Fibroblast of skin of back (primary cell): ENCODE measurements around the gene BIRC3. TPM values are rescaled to one million over a fixed set of nuclear protein-coding genes. Genes with fewer than 3 reads are reported as not detected.
A peak's percentile ranks its signal among the peaks of the same experiment; 100 is the strongest.

Experiments used
- DNase-seq: peaks from one replicate; pipeline ENCODE4 v3.0.0-alpha.2; 2013
- polyA plus RNA-seq, 2 experiments: library from polyadenylated mRNA; unstranded; fragments of 120-200 nt; gene quantifications; one replicate each; pipeline ENCODE4 v1.2.1, GENCODE V29; 2013; ENCODE audit not compliant: insufficient read length in 2 of 2

Gene BIRC3
- 1.3 TPM for polyA plus RNA-seq (2013, experiment 1 of 2; ENCODE audit: insufficient read length)
- polyA plus RNA-seq (2013, experiment 2 of 2; ENCODE audit: insufficient read length), result 1.6 TPM

DNA sequence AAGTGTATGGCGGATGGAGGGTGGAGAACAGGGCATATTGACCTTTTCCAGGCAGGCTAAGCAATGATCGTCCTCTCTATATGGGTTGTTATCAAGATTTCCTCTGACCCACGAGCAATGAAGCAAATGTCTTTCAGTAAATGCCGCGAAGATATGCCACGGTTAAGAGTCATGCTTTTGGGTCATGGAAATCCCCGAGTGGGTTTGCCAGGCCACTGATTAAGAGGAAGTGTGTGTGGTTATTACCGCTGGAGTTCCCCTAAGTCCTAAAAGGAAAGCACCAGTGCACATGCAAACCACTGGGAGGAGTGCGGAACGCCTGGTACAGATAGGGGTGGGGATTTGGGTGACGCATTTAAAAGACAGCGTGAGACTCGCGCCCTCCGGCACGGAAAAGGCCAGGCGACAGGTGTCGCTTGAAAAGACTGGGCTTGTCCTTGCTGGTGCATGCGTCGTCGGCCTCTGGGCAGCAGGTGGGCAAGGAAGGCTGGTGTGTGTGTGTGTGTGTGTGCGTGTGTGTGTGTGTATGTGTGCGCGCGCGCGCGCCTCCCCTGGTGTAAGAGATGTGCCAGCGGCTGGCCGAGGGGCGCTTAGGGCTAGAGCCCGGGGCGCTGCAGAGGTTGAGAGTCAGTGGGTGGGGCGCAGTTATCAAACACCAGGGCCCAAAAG is at the start of gene BIRC3:
TSS of gene BIRC3 (plus strand) at position 386 of the 669 bp plus-strand sequence. CDS start 7,026 bp downstream, outside the sequence.
- DNase-seq, result peak; percentile 85

DNA sequence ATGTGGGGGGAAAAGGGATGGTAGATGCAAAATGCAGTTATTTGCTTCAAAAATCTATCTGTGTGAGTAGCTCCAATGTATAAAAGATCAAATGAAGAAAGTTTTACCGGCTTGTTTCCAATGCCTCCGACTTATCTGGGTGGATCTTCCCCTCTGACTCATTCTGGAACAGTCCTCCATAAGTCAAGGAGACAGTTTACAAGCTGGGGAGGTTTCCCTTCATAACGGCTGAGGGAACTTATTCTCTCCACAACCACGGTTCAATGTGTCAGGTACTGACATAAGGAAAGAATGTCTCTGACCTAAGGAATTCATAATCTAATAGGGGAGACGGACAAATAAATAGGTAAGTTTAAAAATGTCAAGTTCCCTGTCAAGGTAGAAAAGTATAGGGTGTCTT is 49.7 kb upstream of the BIRC3 start:
- DNase-seq, result peak; percentile 55

DNA sequence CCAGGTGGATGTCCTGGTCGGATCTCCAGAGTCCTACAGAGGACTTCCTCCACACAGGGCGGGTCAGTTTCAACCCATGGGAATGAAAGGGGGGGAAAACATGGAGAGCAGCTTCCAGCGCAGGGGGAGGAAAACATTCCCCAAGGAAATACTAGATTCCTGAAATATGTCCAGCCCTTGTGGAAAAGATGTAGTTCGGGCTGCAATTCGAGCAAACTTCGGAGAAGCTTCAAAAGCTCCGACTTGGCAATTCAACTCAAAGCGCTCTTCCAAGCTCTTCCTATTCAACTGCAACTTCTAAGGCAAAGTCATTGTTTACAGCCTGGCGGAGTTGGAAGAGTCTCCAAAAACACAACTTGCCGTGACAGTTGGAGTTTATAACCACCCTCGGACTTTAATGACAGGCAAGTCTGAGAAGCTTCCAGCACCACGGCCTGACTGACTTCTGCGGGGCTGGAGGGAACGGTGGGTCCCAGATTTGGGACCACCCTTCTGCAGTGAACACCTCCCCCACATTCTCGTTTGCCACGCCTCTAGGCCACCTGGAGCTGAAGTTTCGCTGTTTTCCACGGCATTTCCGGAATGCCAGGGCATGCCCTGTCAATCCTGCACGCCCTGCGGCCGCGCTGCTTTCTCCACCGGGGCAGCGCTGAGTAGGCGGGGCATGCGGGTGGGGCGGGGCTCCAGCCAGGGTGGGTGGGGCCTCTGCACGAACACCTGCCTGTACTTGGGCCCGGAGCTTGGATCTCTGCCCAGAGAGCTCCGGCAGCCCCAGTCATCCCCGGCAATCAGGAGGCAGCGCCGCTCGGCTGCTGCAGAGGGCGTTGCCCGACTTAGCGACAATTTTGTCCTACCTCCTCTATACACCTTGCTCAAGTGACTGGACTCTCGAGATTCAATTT is 49.0 kb upstream of the BIRC3 start:
- DNase-seq, result peak; percentile 31

DNA sequence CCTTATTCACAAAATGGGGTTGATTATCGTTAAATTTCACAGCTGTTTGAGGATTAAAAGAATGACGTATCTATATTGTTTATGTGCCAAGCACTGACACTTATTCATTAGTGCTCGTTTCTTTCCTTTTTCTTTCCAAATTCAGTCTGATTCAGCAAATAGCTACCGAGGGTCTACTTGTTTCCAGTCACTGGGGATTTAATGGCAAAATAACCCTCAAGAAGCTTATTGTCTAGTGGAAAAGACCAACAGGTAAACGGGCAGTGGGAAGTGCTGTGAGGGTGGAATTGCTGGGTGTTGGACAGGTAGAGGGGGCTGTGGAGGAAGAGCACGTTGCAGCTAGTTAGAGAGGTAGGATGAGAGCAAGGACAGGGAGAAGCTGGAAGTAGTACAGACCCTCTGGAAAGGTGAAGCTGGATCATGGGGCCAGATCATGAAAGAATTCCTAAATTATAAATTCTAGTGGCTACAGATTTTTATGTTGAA is 48.3 kb upstream of the BIRC3 start:
- no peak for DNase-seq

DNA sequence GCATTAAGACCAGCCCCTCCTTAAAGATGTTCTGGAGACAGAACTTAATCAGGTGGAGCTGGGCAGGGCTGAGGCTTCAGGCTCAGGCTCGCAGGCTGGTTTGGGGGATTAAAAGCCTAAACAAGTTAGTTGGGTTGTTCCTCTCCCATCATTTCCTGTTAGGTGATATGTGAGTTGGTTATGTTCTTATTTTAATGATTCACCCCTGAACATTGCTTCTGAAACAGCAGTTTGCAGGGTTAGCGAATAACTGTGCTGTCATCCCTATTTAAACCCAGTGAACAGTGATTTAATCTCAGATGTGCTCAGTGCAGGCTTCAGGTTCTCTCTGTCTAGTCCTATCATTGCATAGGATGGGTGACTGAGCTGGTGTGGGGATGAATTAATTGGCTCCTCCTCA is 47.4 kb upstream of the BIRC3 start:
- peak; percentile 82 for DNase-seq

DNA sequence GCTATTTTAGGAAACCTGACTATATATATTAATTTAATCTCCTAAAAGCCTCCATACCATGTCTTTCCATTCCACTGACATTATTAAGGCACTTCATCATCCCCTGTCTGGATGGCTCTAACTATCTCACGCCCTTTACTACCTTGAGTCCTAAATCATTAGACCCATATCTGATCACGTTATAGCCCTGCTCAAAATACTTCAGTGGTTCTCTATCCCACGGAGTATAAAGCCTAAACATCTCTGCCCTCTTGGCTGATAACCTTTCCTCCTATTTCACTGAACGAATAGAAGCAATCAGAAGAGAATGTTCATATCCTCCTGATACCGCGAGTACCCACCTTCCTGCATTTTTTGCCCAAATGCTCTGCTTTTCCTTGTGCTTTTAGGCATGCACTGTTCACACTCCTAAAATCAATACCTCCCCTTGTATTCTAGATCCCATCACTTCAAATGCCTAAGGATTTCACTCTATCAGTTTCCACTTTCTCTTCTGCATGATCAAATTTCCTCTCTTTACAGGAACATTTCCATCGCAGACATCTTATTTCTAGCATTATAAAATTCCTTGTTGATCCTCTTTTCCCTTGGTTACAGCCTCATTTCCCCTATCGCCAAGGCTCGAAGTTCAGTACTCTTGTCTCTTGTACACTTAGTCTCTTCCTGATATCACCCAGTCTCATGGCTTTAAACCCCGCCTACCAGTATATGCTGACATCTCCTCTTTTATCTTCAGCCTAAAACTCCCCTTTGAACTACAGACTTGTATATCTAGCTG is 45.0 kb upstream of the BIRC3 start:
- no peak for DNase-seq

DNA sequence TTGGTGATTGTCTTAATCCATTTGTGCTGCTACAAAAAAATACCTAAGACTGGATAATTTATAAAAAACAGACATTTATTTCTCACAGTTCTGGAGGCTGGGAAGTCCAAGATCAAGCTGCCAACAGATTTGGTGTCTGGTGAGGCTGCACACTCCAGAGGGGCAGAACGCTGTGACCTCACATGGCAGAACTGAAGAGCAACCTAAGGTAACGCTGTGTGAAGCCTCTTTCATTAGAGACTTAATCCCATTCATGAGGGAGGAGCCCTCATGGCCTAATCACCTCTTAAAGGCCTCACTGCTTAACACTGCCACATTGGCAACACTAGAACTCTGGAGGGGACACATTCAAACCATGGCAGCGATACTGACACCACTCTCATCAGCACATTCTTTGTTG is 42.7 kb upstream of the BIRC3 start:
- no peak for DNase-seq

DNA sequence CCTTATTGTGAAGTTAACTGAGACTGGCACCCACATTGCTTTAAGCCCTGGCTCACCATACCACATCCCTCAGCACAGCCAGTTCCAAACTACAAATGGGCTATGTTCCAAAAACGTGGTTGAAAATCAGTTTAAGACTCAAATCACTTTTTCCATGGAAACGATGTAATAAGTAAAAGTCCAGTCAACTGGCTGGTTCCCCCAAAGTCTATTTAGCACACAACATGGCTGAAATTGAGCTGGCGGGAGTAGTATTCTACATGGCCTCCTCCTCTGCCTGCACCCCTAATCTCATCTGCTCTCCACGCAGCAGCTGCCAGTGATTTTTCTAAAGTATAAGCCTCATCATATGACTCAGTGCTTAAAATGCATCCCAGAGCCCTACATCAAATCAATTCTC is 40.9 kb upstream of the BIRC3 start:
- DNase-seq, result peak; percentile 21

DNA sequence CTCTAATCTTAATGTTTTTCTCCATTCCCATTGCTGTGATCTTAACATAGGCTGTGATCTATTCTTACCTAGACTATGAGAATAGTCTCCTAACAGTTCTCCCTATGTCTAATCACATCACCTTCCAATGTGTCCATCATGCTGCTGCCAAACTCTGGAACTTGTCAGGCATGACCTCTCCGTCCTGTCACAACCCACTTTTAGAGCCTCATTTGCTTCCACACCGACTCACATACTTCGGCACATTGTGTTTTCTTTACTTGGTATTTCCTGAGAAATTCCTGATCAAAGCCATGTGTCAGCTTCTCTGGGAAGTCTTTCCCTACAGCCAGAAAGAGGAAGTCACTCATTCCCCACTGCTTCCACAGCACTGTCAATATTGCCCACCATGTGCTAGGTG is 40.5 kb upstream of the BIRC3 start:
- peak; percentile 74 for DNase-seq

DNA sequence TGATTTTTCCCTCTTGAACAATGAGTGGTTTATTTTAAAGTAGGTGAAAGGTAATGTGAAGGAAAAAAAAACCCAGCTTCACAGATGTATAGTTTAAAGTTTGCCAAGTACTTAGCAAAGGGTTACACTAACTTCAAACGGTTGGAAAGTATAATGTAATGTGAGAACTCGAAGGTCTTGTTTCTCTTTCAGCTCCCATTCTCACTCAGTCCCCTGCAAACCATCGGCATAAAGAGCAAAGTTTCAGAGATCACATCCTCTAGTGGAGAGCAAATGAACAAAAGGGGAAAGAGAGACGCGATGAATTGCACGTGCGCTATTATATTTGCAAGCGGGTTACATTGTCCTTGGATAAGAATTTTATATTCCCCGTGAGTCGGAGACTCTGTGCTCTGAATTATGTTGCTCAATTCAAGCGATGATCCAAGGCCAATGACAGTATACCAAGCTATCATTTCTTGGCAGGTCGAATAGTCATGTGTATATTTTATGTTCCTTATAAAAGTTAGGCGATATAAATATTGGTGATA is 37.6 kb upstream of the BIRC3 start:
- DNase-seq, result peak; percentile 82

DNA sequence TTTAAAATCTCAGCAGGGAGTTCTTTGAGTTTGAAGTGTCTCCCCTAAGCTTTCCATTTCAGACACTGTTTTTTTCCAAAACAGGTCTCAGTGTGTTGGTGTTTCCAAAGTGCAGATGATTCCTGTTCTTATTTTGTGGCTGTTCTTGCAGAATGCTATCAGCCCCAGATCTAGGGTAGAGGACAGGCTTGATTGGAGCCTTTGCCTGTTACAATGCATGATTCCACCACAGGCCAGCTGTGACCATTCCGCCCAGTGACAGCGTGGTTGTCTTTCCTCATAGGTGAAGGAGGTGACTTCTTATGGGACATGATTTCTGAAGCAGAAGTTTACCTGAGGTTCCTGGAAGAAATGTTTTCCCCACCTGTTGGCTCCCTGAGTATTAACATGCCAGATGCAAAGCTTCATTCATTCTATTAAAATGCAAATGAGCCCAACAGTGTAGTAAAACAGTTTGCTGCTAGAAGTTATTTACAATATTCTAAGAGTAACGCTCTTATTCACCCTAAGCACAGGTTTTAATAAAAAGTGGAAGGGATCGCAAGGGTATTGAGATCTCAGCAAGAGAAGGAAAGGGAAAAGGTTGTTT is 36.9 kb upstream of the BIRC3 start:
- DNase-seq, result no peak

DNA sequence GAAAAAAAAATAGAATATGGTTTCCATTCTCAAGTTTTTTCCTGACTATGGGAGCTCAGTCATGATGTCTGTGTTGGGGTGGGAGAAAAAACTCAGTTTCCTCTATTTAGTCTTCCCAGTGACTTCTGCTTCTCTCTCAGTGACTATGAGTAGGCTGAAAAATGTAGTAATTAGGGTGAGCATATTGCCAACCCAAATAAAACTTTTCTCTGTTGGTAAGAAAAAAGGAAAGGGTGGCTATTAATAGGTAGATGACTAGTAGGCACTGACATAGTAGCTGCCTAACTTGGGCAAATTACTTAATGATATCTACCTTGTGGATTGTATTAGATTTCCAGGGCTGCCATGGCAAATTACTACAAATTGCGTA is 34.2 kb upstream of the BIRC3 start:
- peak; percentile 78 for DNase-seq

DNA sequence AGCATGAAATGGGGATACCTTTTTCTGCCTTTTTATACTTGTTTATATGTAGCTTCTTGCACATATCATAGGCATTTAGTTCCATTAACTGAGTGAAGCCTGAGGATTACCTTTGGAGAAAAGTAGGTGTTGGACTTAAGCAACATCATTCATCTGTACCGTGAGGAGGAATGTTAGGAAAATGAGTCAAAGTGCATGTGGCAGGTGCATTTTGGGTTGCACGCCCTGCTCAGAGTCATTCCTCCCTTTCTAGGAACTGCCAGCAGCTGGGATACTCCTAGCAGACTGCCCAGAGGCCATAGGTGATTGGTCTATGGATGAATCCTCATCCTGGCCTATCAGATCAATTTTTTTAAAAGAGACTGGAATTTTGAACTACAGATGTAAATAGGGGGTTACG is 33.3 kb upstream of the BIRC3 start:
- DNase-seq, result no peak

DNA sequence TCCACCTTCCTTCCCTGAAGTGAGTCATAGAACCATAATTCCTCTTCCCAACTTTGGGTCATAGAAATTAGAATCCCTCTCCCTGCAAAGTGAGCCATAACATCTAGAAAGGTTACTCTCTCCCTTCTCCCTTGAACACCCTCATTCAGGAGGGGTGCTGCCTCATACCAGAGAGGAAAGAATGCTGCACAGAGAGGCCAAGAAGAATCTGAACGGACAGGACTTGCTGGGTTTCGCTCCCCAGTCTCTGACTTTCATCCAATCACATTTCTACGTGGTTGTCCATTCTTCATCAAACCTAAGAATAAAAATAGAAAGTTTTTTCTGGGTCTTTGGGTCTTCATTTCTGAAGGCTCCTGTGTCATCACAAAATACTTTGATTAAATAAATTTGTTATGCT is 31.0 kb upstream of the BIRC3 start:
- no peak for DNase-seq

DNA sequence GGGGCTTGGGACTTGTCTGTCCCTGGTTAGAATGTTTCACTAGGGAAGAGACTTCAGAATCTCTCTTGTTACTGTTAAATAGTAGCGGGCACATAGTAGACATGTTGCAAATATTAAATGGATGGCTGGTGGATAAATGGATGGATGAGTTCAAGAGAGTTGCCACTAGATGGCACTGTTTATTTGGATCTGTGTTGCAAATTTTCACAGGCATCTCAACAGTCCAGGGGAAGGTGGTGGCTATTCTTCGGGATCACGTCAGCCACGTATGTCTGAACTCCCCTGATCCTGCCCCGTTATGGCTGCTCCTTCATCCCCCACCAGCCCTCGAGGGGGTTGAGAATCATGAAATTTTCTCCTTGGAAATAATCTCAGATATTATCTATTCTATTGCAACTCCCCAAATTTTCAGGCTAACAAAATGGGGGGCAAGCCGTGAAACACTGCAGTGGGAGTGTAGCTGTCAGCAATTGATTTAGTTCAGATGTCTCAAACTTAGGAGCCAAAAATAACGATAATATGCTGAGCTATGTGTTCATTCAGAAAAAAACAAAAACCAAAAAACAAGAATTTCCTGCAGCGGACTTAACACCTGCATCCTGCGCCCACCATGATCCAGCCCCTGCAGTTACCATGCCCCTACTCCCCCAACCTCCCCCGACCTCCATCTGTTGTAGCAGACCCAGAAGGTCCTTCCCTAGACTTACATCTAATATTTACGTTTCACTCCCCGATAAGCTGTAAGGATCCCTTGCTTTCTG is 29.1 kb upstream of the BIRC3 start:
- peak; percentile 83 for DNase-seq

DNA sequence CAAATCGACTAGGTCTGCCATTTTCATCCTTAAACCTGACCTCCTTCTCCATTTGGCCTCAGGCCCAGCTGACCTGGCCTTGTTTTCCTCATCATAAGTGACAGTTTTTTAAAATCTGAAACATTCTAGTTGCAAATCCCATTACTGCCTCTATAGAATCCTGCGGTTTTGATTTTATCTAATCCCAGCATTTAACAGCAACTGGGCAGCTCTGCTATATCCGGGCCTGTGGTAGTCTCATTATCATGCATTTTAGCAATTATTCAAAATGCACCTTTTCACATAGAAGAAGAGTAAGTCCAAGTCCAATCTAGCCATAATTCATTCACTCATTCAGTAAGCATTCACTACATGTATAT is 28.6 kb upstream of the BIRC3 start:
- DNase-seq, result no peak

DNA sequence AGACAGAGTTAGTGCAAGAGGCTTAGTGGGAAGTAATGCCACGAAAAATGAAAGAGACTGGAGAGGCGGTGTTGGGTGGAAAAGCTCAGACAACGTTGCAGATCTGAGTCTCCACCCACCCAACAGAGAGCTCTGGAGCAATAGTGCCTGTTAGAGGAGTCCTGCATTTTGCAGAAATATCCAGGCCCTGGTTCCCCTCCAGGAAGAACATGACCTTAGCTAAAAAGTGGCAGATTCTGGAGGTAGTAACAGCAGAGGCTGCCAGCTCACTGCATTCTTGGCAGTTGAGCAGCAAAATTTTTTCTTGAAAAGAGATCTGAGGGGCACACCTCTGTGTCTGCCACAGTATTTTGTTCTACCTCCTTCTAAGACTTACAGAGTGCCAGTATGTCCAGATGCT is 27.7 kb upstream of the BIRC3 start:
- peak; percentile 43 for DNase-seq

DNA sequence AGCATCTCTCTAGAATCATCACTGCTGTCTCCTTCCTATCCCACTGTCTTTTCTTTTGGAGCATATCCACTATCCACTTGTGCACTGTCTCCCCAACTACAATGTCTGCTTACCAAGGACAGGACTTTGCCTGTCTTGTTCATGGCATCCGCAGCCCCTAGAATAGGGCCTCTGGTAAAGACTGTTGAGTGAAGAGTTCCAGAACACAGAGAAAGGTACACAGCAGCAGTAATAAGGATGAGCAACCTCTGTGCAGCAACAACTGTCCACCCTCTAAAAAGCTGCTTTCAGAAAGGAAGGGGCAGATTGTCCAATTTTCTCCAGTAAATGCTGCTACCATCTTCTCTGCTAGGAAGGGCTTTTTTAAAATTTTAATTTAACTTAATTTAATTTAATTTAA is 25.5 kb upstream of the BIRC3 start:
- no peak for DNase-seq

DNA sequence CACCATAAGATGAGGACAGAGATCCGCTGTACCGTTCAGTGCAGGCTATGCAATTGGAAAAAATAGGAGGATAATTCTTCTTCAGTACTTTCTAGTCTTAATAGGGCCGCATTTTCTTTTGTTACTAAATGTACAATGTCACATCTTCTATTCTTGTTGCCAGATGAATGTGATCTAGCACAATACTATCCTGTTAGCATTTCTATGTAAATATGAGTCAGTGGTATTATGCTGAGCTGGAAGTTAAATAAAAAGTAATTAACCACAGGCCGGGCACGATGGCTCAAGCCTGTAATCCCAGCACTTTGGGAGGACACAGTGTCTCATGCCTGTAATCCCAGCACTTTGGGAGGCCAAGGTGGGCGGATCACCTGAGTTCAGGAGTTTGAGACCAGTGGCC is 24.4 kb upstream of the BIRC3 start:
- DNase-seq, result peak; percentile 42

DNA sequence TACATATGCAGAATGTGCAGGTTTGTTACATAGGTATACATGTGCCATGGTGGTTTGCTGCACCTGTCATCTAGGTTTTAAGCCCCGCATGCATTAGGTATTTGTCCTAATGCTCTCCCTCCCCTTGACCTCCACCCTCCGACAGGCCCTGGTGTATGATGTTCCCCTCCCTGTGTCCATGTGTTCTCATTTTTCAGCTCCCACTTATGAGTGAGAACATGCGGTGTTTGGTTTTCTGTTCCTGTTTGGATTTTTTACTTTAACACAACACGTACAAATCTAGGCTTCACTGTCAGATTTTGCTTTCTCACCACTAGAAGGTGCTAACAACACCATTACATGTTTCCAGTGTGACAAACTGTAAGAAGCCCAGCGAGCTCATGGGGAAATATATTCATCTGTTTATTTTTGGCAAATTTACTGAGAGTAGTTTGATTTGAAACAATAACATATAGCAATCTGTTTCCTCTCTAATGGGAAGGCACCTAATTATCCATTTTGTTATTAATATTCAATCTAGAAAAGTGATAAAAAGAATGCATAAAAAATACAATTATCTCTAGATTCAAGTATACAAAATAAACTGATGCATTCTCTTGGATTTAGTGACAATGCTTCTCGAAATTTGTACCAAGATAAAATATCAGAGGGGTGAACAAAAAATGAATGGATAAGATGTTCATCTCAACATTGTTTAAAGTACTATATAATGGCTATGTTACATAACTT is 23.2 kb upstream of the BIRC3 start:
- peak; percentile 67 for DNase-seq

DNA sequence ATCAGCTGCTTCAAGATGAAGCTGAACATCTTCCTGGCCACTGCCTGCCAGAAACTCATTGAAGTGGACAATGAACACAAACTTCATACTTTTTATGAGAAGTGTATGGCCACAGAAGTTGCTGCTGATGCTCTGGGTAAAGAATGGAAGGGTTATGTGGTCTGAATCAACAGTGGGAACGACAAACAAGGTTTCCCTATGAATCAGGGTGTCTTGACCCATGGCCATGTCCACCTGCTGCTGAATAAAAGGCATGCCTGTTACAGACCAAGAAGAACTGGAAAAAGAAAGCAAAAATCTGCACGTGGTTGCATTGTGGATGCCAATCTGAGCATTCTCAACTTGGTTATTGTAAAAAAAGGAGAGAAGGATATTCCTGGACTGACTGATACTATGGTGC is 22.2 kb upstream of the BIRC3 start:
- DNase-seq, result no peak
